LNCaP clone FGC (cell line): ENCODE data around the gene CDC42SE2.

ENCODE experiments used
- DNase-seq: peaks from one replicate; pipeline ENCODE4 v3.0.0-alpha.2; 2011; ENCODE audit warnings: low read depth
- H3K4me3 ChIP-seq: 2 replicates; pipeline ENCODE4 v1.5.1; 2011; ENCODE audit warnings: mild to moderate bottlenecking, low read depth, low read length, control low read depth
- CTCF ChIP-seq: IDR thresholded peaks from 2 replicates; pipeline ENCODE4 v1.5.1; 2012; ENCODE audit warnings: mild to moderate bottlenecking; ENCODE audit not compliant: control insufficient read depth, insufficient read depth; ENCODE audit errors: extremely low read depth

CDC42SE2 gene

GRCh38 chr5:131364507-131365050, 100.7 kb downstream of the CDC42SE2 start:
- DNase-seq = no peak
- no peak for TF ChIP-seq CTCF
- H3K4me3 ChIP-seq = no peak overlapping the region

- no peak overlapping the region for H3K4me3 ChIP-seq
- DNase-seq = no peak
- TF ChIP-seq CTCF = no peak
Observed at GRCh38 chr5:131366428-131366827, 102.6 kb downstream of the CDC42SE2 start.

- TF ChIP-seq CTCF = no peak
- no peak overlapping the region for H3K4me3 ChIP-seq
- no peak for DNase-seq
Observed at GRCh38 chr5:131367219-131367860, 103.5 kb downstream of the CDC42SE2 start.

GRCh38 chr5:131368866-131369265, 105.0 kb downstream of the CDC42SE2 start:
- no peak for DNase-seq
- no peak for TF ChIP-seq CTCF
- no peak overlapping the region for H3K4me3 ChIP-seq

- DNase-seq = no peak
- no peak overlapping the region for H3K4me3 ChIP-seq
- no peak for TF ChIP-seq CTCF
Observed at GRCh38 chr5:131369558-131369957, 105.7 kb downstream of the CDC42SE2 start.

GRCh38 chr5:131371835-131372234, 108.0 kb downstream of the CDC42SE2 start:
- TF ChIP-seq CTCF = no peak
- no peak overlapping the region for H3K4me3 ChIP-seq
- no peak for DNase-seq

- no peak for DNase-seq
Observed at GRCh38 chr5:131373265-131373664, 109.4 kb downstream of the CDC42SE2 start.

More at GRCh38 chr5:131373265-131373664, 109.4 kb downstream of the CDC42SE2 start:
- no peak overlapping the region for H3K4me3 ChIP-seq
- no peak for TF ChIP-seq CTCF
